ENCODE data around the gene BANF2. TPM values are rescaled to one million over a fixed set of nuclear protein-coding genes. Genes with fewer than 3 reads are reported as not detected.
"Not testable (repeated sequence)": the region's sequence is repeated elsewhere in the genome, so short reads cannot be mapped to it uniquely, and the experiment has no call there.

The BANF2 gene
- total and polyA plus RNA-seq, 10 of the 15 experiments (the other 5 are each of a cell fraction or from before 2014, with no cell fraction given), result not detected

GRCh38 chr20:17775600-17775999 lies 75.8 kb downstream of the BANF2 start (continued):
- no peak for TF ChIP-seq EP300 (IDR thresholded peaks at IDR 0.05; ENCODE audit: borderline replicate concordance in 1 of 2, control insufficient read depth in 1 of 2, low read depth in 2 of 2, low read length in 2 of 2)

- Histone ChIP-seq H3K27ac (ENCODE audit: control insufficient read depth, insufficient read depth) (no peak overlapping the region), H3K4me3 (no peak overlapping the region), H3K36me3 (ENCODE audit: control insufficient read depth in 2 of 2, insufficient read depth in 2 of 2, low read length in 1 of 2) (no peaks in the 10 kb centered on the region), H3K9ac (ENCODE audit: control insufficient read depth, insufficient read depth, low read length) (no peak overlapping the region), H2AFZ (ENCODE audit: control insufficient read depth, low read depth, low read length) (no peak overlapping the region), H3K9me3 (replicated peaks; ENCODE audit: control insufficient read depth, insufficient read depth, low read length) (no peaks in the 10 kb centered on the region), H3K79me2 (ENCODE audit: control insufficient read depth, insufficient read depth, low read length) (no peaks in the 10 kb centered on the region), H3K4me1 (ENCODE audit: control insufficient read depth, insufficient read depth, low read length) (0 out of 2 replicates have a peak, but pooled peaks cover 2% of the 10 kb centered on the region), H3K4me2 (ENCODE audit: control insufficient read depth, insufficient read depth) (no peak overlapping the region), H4K20me1 (ENCODE audit: control insufficient read depth, insufficient read depth) (no peaks in the 10 kb centered on the region), H3K27me3 (replicated peaks in 1 of 2; ENCODE audit: control insufficient read depth in 2 of 2, insufficient read depth in 2 of 2, low read length in 1 of 2) (no peaks in the 10 kb centered on the region)
- ChIA-PET RAD21 (ENCODE audit: unreplicated experiment) (no interaction called here), POLR2A (no interaction called here), CTCF (no interaction called here), SMC1A (ENCODE audit: uncharacterized antibody, unreplicated experiment) (no interaction called here)
- in situ Hi-C loops (cut with MboI), result no loop called here
- intact Hi-C loops (cut with micrococcal nuclease; ENCODE audit: unreplicated experiment), result no loop called here
- TF ChIP-seq KAT2A (conservative IDR thresholded peaks at IDR 0.05; ENCODE audit: control insufficient read depth, low read depth, low read length) (no peak), MXI1 (IDR thresholded peaks at IDR 0.05; ENCODE audit: low read depth, low read length) (no peak), MTA2 (IDR thresholded peaks at IDR 0.05; ENCODE audit: low read depth) (no peak), TCF12 (IDR thresholded peaks at IDR 0.05; ENCODE audit: low read depth, low read length) (no peak), WRNIP1 (IDR thresholded peaks at IDR 0.05; ENCODE audit: borderline replicate concordance, low read depth, low read length) (no peak), CBX5 (IDR thresholded peaks at IDR 0.05; ENCODE audit: low read depth) (no peak), ASH2L (IDR thresholded peaks at IDR 0.05; ENCODE audit: borderline replicate concordance, low read depth) (no peak), FOXK2 (IDR thresholded peaks at IDR 0.05) (no peak), YBX1 (IDR thresholded peaks at IDR 0.05) (no peak)
- 49% methylated on average over 2 of the region's 2 CpGs for WGBS (ENCODE audit: insufficient coverage, insufficient replicate concordance, low lambda C conversion rate, missing lambda C conversion rate)
- ATAC-seq (no peak), FAIRE-seq (no peak), DNase-seq (ENCODE audit: low read depth, low spot score) (no peak)
- BruUV-seq (replicated peaks), result no TSS peak
Observed at GRCh38 chr20:17776551-17776950, 76.8 kb downstream of the BANF2 start.

- BruUV-seq (replicated peaks); H3K79me2 ChIP-seq (ENCODE audit: control insufficient read depth, insufficient read depth, low read length); DNase-seq (ENCODE audit: low read depth, low spot score); H3K27me3 ChIP-seq (replicated peaks in 1 of 2; ENCODE audit: control insufficient read depth in 2 of 2, insufficient read depth in 2 of 2, low read length in 1 of 2); H2AFZ ChIP-seq (ENCODE audit: control insufficient read depth, low read depth, low read length); ATAC-seq; intact Hi-C loops (cut with micrococcal nuclease; ENCODE audit: unreplicated experiment); H4K20me1 ChIP-seq (ENCODE audit: control insufficient read depth, insufficient read depth); SMC1A ChIA-PET (ENCODE audit: uncharacterized antibody, unreplicated experiment); POLR2A ChIA-PET; RAD21 ChIA-PET (ENCODE audit: unreplicated experiment); FAIRE-seq; H3K4me3 ChIP-seq; in situ Hi-C loops (cut with MboI); H3K4me2 ChIP-seq (ENCODE audit: control insufficient read depth, insufficient read depth); H3K27ac ChIP-seq (ENCODE audit: control insufficient read depth, insufficient read depth); H3K9me3 ChIP-seq (replicated peaks; ENCODE audit: control insufficient read depth, insufficient read depth, low read length); H3K9ac ChIP-seq (ENCODE audit: control insufficient read depth, insufficient read depth, low read length); H3K36me3 ChIP-seq (ENCODE audit: control insufficient read depth in 2 of 2, insufficient read depth in 2 of 2, low read length in 1 of 2); CTCF ChIA-PET: not testable (repeated sequence)
- peaks cover 18% of the 10 kb centered on the region for H3K4me1 ChIP-seq (ENCODE audit: control insufficient read depth, insufficient read depth, low read length)
- 97% methylated on average over 26 of the region's 32 CpGs for WGBS (ENCODE audit: insufficient coverage, insufficient replicate concordance, low lambda C conversion rate, missing lambda C conversion rate)
Observed at GRCh38 chr20:17779011-17779410, 79.2 kb downstream of the BANF2 start.
